ENCODE results near the gene NXPH3.
A peak's percentile ranks its signal among the peaks of the same experiment; 100 is the strongest.

NXPH3 gene

GRCh38 chr17:49572226-49572625, 3.4 kb upstream of the NXPH3 start:
- in situ Hi-C loops (cut with MboI; ENCODE audit: low pct_unique_long_range_greater_than_20kb, low sequenced_read_pairs), result loop anchor here (5.0 to 25.0 kb wide), 3 partner anchors 130 to 415 kb away; partner anchors contain the start of genes DLX3 and TAC4
- no peak for DNase-seq

- in situ Hi-C loops (cut with MboI; ENCODE audit: low pct_unique_long_range_greater_than_20kb, low sequenced_read_pairs), result loop anchor here (5.0 to 25.0 kb wide), 3 partner anchors 129 to 414 kb away; partner anchors contain the start of genes DLX3 and TAC4
- DNase-seq, result no peak
Measured at GRCh38 chr17:49572806-49573420, 2.8 kb upstream of the NXPH3 start.

- in situ Hi-C loops (cut with MboI; ENCODE audit: low pct_unique_long_range_greater_than_20kb, low sequenced_read_pairs), result loop anchor here (5.0 to 25.0 kb wide), 3 partner anchors 129 to 414 kb away; partner anchors contain the start of genes DLX3 and TAC4
- peak; percentile 33 for DNase-seq
Measured at GRCh38 chr17:49573510-49574322, 2.0 kb upstream of the NXPH3 start.

DNA sequence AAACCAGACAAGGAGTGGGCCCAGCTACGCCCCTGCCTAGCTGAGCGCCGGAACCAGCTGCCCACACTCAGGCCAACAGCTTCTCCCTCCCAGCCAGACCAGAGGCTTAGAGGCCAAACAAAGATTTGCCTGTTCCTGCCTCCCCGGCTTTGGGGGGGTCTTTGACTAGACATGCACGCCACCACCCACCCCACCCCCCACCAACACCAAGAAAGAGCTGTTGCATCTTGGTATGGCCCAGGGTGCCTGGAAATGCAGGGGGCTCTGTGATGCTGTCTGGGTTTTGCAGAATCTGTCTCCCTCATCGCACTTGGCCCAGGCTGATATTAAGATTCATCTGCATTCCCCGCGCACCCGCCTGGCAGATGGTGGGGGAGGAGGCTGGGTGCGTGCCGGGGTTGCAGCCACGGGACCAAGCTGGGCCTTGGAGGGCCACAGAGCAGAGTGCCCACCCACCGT, 1.3 kb upstream of the NXPH3 start:
- in situ Hi-C loops (cut with MboI; ENCODE audit: low pct_unique_long_range_greater_than_20kb, low sequenced_read_pairs), result loop anchor here (5.0 to 25.0 kb wide), 3 partner anchors 128 to 413 kb away; partner anchors contain the start of genes DLX3 and TAC4
- no peak for DNase-seq

GRCh38 chr17:49574945-49575678, 559 bp upstream of the NXPH3 start:
- no peak for DNase-seq
- in situ Hi-C loops (cut with MboI; ENCODE audit: low pct_unique_long_range_greater_than_20kb, low sequenced_read_pairs), result loop anchor here (5.0 to 25.0 kb wide), 3 partner anchors 127 to 412 kb away; partner anchors contain the start of genes DLX3 and TAC4

GRCh38 chr17:49576088-49576916, 631 bp downstream of the NXPH3 start:
- in situ Hi-C loops (cut with MboI; ENCODE audit: low pct_unique_long_range_greater_than_20kb, low sequenced_read_pairs), result loop anchor here (10.0 kb wide), 1 partner anchor 268 kb away; the partner anchor contains the start of gene TAC4
- peak; percentile 38 for DNase-seq

DNA sequence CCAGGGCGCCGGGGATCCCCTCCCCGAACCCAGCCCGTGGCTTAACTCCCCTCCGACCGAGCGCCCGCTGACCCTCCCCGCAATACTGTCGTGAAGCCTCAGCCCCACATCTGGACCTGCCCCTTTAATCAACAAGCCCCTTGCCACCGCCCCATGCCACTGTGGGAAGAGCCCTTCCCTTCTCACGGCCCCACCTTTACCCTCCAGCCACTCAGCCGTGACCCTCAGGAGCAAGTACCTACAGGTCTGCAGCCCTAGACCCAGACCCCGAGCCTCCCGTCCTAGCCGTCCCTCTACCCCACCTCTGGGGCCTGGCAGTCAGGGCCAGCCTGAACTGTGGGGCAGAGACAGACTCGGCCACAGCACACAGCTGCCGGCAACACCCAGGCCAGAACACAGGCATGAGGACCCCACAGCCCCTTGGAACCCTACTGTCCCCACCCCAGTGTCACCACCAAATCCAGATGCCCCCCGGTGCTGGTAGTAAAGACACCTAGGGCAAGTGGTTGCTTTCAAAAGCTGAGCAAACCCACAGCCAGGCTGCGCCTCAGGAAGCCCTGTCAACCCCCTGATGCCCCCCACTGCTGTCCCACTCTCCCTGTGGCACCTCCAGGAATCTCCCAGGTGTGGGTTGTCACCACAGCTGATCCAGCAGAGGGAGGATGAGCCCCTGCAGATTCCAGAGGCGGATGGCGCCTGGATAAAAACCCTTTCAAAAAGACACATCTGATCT, 1.4 kb downstream of the NXPH3 start:
- DNase-seq, result no peak
- in situ Hi-C loops (cut with MboI; ENCODE audit: low pct_unique_long_range_greater_than_20kb, low sequenced_read_pairs), result loop anchor here (10.0 kb wide), 1 partner anchor 268 kb away; the partner anchor contains the start of gene TAC4

DNA sequence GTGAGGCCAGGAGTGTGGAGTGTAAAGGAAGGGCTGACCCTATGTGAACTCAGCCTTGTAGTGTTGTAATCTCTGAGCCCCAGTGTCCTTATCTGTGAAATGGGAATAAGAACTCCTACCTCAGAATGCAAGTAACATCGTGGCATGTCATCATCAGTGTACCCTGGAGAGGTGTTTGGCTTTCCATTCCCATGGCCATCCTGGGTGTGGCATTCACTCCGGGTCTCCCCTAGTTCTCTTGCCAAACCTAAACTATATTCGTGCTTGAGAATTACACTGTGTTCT, 1.9 kb downstream of the NXPH3 start:
- DNase-seq, result no peak
- in situ Hi-C loops (cut with MboI; ENCODE audit: low pct_unique_long_range_greater_than_20kb, low sequenced_read_pairs), result loop anchor here (10.0 kb wide), 1 partner anchor 267 kb away; the partner anchor contains the start of gene TAC4

DNA sequence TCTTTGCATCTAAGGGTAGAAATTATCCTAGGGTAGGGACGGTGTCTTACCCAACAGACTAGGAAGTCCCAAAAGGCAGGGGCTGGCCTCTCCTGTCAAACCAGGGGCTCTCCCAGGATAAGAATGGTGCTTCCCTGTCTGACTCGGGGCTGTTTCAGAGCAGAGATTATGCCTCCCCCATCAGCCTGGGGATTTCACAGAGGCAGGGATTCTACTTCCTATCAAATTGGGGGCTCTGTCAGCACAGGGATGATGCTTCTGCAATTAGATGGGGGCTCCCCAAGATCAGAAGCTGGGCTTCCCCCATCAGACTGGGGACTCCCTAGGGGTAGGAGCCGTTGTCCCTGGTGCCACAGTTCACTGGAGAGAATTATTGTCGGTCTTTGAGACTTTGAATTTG, 2.3 kb downstream of the NXPH3 start:
- no peak for DNase-seq

DNA sequence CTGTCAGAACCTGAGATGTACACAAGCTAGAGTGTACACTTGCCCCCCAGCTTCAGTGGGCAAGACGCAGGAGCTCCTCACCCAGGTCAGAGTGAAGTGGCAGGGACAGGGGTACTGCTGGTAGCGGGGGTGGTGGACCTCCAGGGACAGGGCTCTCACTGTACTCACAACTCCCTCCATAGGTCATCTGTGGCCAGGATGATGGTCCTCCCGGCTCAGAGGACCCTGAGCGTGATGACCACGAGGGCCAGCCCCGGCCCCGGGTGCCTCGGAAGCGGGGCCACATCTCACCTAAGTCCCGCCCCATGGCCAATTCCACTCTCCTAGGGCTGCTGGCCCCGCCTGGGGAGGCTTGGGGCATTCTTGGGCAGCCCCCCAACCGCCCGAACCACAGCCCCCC, 2.7 kb downstream of the NXPH3 start:
- in situ Hi-C loops (cut with MboI; ENCODE audit: low pct_unique_long_range_greater_than_20kb, low sequenced_read_pairs), result loop anchor here (10.0 kb wide), 1 partner anchor 266 kb away; the partner anchor contains the start of gene TAC4
- no peak for DNase-seq

More for the DNA sequence above, 2.3 kb downstream of the NXPH3 start:
- in situ Hi-C loops (cut with MboI; ENCODE audit: low pct_unique_long_range_greater_than_20kb, low sequenced_read_pairs), result loop anchor here (10.0 kb wide), 1 partner anchor 267 kb away; the partner anchor contains the start of gene TAC4

GRCh38 chr17:49578952-49579500, 3.4 kb downstream of the NXPH3 start:
- in situ Hi-C loops (cut with MboI; ENCODE audit: low pct_unique_long_range_greater_than_20kb, low sequenced_read_pairs), result loop anchor here (10.0 kb wide), 1 partner anchor 266 kb away; the partner anchor contains the start of gene TAC4
- no peak for DNase-seq

- in situ Hi-C loops (cut with MboI; ENCODE audit: low pct_unique_long_range_greater_than_20kb, low sequenced_read_pairs), result loop anchor here (10.0 kb wide), 1 partner anchor 265 kb away; the partner anchor contains the start of gene TAC4
- no peak for DNase-seq
Measured at GRCh38 chr17:49579522-49579921, 3.9 kb downstream of the NXPH3 start.

- in situ Hi-C loops (cut with MboI; ENCODE audit: low pct_unique_long_range_greater_than_20kb, low sequenced_read_pairs), result no loop called here
- DNase-seq, result no peak
Measured at GRCh38 chr17:49580055-49580721, 4.5 kb downstream of the NXPH3 start.

DNA sequence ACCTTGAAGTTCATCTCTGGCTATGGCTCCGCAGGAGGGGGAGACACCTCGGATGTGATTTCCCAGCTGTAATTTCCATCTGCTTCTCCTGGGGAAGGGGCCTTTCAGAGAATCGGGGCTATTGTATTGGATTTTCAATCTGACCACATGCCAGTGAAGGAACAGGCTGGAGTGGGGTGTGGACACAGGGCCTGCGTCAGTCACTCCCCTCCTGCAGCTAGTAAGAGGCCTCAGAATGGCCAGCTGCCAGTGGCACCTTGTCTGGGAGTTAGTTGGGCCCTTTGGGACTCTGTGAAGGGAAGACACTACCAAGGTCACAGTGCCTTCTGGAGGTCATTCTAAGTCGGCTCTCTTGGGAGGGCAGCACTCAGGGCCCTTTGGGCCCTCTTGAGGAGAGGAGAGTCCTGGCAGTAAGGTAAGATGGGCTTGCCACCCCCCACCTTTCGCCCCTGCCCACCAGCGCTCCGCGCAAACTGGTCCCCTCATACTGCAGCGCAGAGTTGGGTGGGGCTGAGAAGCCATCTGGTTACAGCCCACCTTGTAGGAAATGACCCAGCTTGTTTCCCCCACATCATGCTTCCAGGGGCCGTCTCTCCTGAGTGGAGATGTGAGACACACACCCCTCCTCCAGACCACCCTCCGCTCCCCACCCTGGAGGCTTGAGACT, 5.4 kb downstream of the NXPH3 start:
- no peak for DNase-seq
- in situ Hi-C loops (cut with MboI; ENCODE audit: low pct_unique_long_range_greater_than_20kb, low sequenced_read_pairs), result no loop called here

DNA sequence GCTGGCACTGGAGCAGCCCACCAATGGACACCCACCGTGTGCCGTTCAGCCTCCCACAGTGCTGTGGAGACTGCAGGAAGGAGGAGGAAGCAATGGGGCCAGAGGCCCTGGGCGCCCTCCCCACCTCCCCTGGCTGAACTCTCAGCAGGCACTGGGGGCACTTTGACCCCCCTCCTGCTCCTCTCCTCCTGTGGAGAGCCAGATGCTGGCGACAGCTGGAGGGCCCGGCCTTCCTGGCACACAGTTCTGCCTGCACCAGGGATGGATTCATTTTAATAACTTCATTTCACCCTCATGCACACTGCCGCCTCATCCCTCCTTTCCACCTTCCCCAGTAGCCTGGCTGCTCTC, 6.0 kb downstream of the NXPH3 start:
- in situ Hi-C loops (cut with MboI; ENCODE audit: low pct_unique_long_range_greater_than_20kb, low sequenced_read_pairs), result no loop called here
- DNase-seq, result no peak

DNA sequence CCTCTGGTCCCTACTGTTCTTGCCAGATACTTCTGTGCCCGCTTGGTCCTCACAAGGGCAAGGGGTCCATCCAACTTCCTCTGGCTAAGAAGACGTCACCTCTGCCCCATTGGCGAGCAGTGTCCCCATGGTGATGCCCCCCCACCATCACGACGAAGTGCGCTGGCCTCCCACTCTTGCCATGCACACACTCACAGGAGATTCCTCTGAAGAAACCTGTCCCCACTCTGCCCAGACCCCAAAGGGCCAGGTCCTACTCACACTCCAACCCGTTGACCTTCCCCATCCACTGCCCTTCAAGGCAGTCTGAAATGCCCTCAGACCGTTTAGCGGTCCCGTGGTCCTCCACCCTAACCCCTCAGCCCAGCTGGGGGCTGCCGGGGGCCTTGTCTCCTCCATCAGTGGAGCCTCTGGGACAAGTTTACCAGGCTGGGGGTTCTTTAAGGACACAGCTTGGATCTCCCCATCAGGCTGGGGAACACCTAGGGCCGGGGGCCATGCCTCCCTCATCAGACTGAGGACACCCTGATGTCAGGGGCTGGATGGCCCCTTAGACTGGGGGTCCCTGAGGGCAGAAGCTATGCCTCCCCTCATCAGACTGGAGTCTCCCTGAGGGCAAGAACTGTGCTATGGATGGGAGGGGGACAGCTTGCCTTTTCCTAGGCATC, 6.5 kb downstream of the NXPH3 start:
- in situ Hi-C loops (cut with MboI; ENCODE audit: low pct_unique_long_range_greater_than_20kb, low sequenced_read_pairs), result no loop called here
- no peak for DNase-seq
